HEK293T (cell line): ENCODE results near the gene SERPINE2.

Experiments used
- CTCF ChIA-PET: fragments of 350-600 bp; formaldehyde crosslinking; extraction: SDS; loops from one replicate; lab custom pipeline; 2021; ENCODE audit warnings: antibody characterized with exemption, inconsistent platforms; lab: Yijun Ruan, JAX
- POLR2A ChIA-PET: fragments of 350-600 bp; formaldehyde crosslinking; extraction: SDS; loops from one replicate; lab custom pipeline; 2020; ENCODE audit warnings: antibody characterized with exemption, inconsistent platforms; lab: Yijun Ruan, JAX
- DNase-seq: peaks from one replicate; pipeline ENCODE4 v3.0.0; 2012; ENCODE audit warnings: mixed read lengths; ENCODE audit errors: extremely low spot score
- ARNT ChIP-seq: fragments of 450-650 bp; IDR thresholded peaks from 2 replicates; pipeline ENCODE4 v1.6.1; 2017; ENCODE audit warnings: mild to moderate bottlenecking
- BHLHE40 ChIP-seq: fragments of 450-650 bp; IDR thresholded peaks from 2 replicates; pipeline ENCODE4 v1.6.1; 2016; ENCODE audit warnings: mild to moderate bottlenecking, moderate library complexity, borderline replicate concordance
- CTBP1 ChIP-seq: fragments of 450-650 bp; IDR thresholded peaks from 2 replicates; pipeline ENCODE4 v1.6.1; 2016; ENCODE audit warnings: borderline replicate concordance
- ELF4 ChIP-seq: fragments of 450-650 bp; IDR thresholded peaks from 2 replicates; pipeline ENCODE4 v1.6.1; 2017; ENCODE audit warnings: antibody characterized with exemption
- FOXA1 ChIP-seq: fragments of 450-650 bp; IDR thresholded peaks from 2 replicates; pipeline ENCODE4 v1.6.1; 2016; ENCODE audit warnings: mild to moderate bottlenecking
- FOXK2 ChIP-seq: fragments of 450-650 bp; IDR thresholded peaks from 2 replicates; pipeline ENCODE4 v1.6.1; 2016; ENCODE audit warnings: mild to moderate bottlenecking
- FOXM1 ChIP-seq: fragments of 450-650 bp; IDR thresholded peaks from 2 replicates; pipeline ENCODE4 v1.6.1; 2017; ENCODE audit warnings: mild to moderate bottlenecking, borderline replicate concordance
- HDGF ChIP-seq: fragments of 450-650 bp; IDR thresholded peaks from 2 replicates; pipeline ENCODE4 v1.6.1; 2017; ENCODE audit warnings: antibody characterized with exemption, borderline replicate concordance
- L3MBTL2 ChIP-seq: fragments of 450-650 bp; conservative IDR thresholded peaks from 2 replicates; pipeline ENCODE4 v1.6.1; 2016; ENCODE audit warnings: mild to moderate bottlenecking
- LEF1 ChIP-seq: fragments of 450-650 bp; IDR thresholded peaks from 2 replicates; pipeline ENCODE4 v1.6.1; 2017; ENCODE audit warnings: mild to moderate bottlenecking, borderline replicate concordance
- NFRKB ChIP-seq: fragments of 450-650 bp; IDR thresholded peaks from 2 replicates; pipeline ENCODE4 v1.6.1; 2016; ENCODE audit warnings: mild to moderate bottlenecking, moderate library complexity
- PKNOX1 ChIP-seq: fragments of 450-650 bp; IDR thresholded peaks from 2 replicates; pipeline ENCODE4 v1.6.1; 2016
- SP1 ChIP-seq: fragments of 450-650 bp; IDR thresholded peaks from 2 replicates; pipeline ENCODE4 v1.6.1; 2017
- SUZ12 ChIP-seq: fragments of 450-650 bp; IDR thresholded peaks from 2 replicates; pipeline ENCODE4 v1.6.1; 2016; ENCODE audit warnings: mild to moderate bottlenecking
- TARDBP ChIP-seq: fragments of 450-650 bp; IDR thresholded peaks from 2 replicates; pipeline ENCODE4 v1.6.1; 2016
- ZNF384 ChIP-seq: fragments of 450-650 bp; IDR thresholded peaks from 2 replicates; pipeline ENCODE4 v1.6.1; 2016

Gene SERPINE2

GRCh38 chr2:223950448-223951347, 88.4 kb downstream of the SERPINE2 start:
- ChIA-PET POLR2A (no interaction called here), CTCF (interaction anchor here (1.0 kb wide), 1 partner anchor 19 kb away, joined by 4 read pairs; no protein-coding TSS in a partner anchor)
- TF ChIP-seq ZNF384 (no peak), CTBP1 (no peak), LEF1 (no peak), TARDBP (no peak), FOXK2 (no peak), ARNT (no peak), BHLHE40 (no peak), FOXA1 (no peak), FOXM1 (no peak), SUZ12 (no peak)
- no peak for DNase-seq

GRCh38 chr2:223949241-223949840, 89.7 kb downstream of the SERPINE2 start:
- DNase-seq: no peak
- POLR2A ChIA-PET: no interaction called here
- CTCF ChIA-PET: interaction anchor here (1.0 kb wide), 1 partner anchor 21 kb away, joined by 4 read pairs; no protein-coding TSS in a partner anchor
- TF ChIP-seq SP1 (no peak), SUZ12 (no peak), LEF1 (no peak), ELF4 (no peak), L3MBTL2 (no peak), FOXM1 (no peak), BHLHE40 (no peak), CTBP1 (no peak), ARNT (no peak), FOXA1 (no peak), FOXK2 (no peak), ZNF384 (no peak), HDGF (no peak), NFRKB (no peak), PKNOX1 (no peak), TARDBP (no peak)

GRCh38 chr2:223947711-223948205, 91.3 kb downstream of the SERPINE2 start:
- TF ChIP-seq L3MBTL2 (peak; percentile 83), NFRKB (no peak), PKNOX1 (no peak), FOXA1 (no peak)
- CTCF ChIA-PET: no interaction called here
- POLR2A ChIA-PET: no interaction called here
- no peak for DNase-seq

- ChIA-PET CTCF (no interaction called here), POLR2A (interaction anchor here (0.7 to 1.6 kb wide), 4 partner anchors 9 to 37 kb away, joined by 3 to 4 read pairs (median 3); no protein-coding TSS in a partner anchor)
- TF ChIP-seq SP1: no peak
- TF ChIP-seq ARNT: no peak
- TF ChIP-seq SUZ12: no peak
- no peak for TF ChIP-seq BHLHE40
- TF ChIP-seq TARDBP: no peak
- no peak for TF ChIP-seq PKNOX1
- no peak for TF ChIP-seq FOXA1
- no peak for TF ChIP-seq FOXM1
- no peak for DNase-seq
Measured at GRCh38 chr2:223945755-223946154, 93.3 kb downstream of the SERPINE2 start.

GRCh38 chr2:223944703-223945531, 94.2 kb downstream of the SERPINE2 start, which contains the start of gene WDFY1:
Gene WDFY1, minus strand, starts transcription at chr2:223945335. Its CDS starts 51 bp downstream, at chr2:223945284.
- POLR2A ChIA-PET: interaction anchor here (0.7 to 1.6 kb wide), 4 partner anchors 10 to 36 kb away, joined by 3 to 4 read pairs (median 3); no protein-coding TSS in a partner anchor
- DNase-seq: peak; percentile 95
- TF ChIP-seq HDGF: no peak
- peak; percentile 24; the same call in 1 of the 2 replicates for TF ChIP-seq ELF4
- 0 out of 2 replicates have a peak, but pooled peaks have one; percentile 23 for TF ChIP-seq LEF1
- TF ChIP-seq BHLHE40: no peak
- TF ChIP-seq PKNOX1: peak; percentile 63; the same call in 1 of the 2 replicates
- TF ChIP-seq FOXK2: no peak
- TF ChIP-seq SUZ12: no peak
- TF ChIP-seq FOXM1: peak; percentile 81
- no peak; the same call in 1 of the 2 replicates for TF ChIP-seq ARNT
- CTCF ChIA-PET: interaction anchor here (0.7 kb wide), 1 partner anchor 1906 kb away, joined by 5 read pairs; no protein-coding TSS in a partner anchor
